T-helper 2 cell treated with Interferon-gamma antibody and Interleukin-4, amounts not matched to agents 100 ng/mL and 5 ng/mL, for 36 hours (primary cell): ENCODE measurements around the gene GPR162. TPM values are rescaled to one million over a fixed set of nuclear protein-coding genes. Genes with fewer than 3 reads are reported as not detected.

Experiments used
- intact Hi-C: fragments of 100-400 bp; cut with micrococcal nuclease; formaldehyde crosslinking; loops from one replicate; pipeline ENCODE4 v1.15.1; 2023
- total RNA-seq: library from RNA; stranded (reverse); gene quantifications from 2 replicates; pipeline ENCODE4 v1.2.3, GENCODE V29; 2022

GPR162 gene, protein sequence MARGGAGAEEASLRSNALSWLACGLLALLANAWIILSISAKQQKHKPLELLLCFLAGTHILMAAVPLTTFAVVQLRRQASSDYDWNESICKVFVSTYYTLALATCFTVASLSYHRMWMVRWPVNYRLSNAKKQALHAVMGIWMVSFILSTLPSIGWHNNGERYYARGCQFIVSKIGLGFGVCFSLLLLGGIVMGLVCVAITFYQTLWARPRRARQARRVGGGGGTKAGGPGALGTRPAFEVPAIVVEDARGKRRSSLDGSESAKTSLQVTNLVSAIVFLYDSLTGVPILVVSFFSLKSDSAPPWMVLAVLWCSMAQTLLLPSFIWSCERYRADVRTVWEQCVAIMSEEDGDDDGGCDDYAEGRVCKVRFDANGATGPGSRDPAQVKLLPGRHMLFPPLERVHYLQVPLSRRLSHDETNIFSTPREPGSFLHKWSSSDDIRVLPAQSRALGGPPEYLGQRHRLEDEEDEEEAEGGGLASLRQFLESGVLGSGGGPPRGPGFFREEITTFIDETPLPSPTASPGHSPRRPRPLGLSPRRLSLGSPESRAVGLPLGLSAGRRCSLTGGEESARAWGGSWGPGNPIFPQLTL
- 0.18 and 0.32 TPM in 2 replicates for total RNA-seq

DNA sequence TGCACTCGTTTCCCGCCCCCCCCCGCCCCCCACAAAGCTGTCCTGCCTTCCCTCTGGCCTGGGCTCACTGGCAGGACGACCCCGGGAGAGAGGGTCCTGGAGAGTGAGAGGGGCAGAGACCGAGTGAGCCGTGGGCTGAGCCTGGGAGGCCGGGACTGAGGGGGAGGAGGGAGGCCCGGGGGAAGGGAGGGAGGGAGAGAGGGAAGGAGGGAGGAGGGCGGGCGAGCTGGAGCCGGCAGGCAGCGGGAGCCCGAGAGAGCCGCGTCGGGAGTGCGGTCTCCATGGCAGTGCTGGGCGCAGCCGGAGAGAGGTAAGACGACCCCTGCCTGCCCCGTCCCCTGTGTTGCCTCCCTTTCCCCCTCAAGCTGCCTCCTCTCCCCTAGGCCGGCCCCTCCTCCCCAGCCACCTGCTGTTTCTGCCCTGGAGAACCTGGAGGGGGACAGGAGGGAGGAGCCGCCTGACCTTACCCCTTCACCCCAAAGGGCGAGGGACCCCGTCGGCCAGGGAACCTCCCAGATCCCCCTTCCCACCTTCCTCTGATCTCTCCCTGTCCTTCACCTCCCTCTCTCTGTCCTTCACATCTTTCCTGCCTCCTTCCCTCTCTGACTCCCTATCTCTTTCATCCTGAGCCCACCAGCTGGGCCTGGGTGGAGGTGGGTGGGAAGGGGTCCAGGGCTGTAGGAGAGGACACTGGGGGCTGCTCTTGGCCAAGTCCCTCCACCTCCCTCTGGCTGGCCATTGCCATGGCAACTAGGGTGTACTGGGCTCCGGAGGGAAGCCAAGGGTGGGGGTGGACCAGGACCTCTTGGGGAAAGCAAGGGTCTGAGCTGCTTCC lies at the start of gene GPR162:
TSS of gene GPR162 (plus strand) at position 231 of the 835 bp plus-strand sequence. CDS start 2,078 bp downstream, outside the sequence.
- intact Hi-C loops: no loop called here

DNA sequence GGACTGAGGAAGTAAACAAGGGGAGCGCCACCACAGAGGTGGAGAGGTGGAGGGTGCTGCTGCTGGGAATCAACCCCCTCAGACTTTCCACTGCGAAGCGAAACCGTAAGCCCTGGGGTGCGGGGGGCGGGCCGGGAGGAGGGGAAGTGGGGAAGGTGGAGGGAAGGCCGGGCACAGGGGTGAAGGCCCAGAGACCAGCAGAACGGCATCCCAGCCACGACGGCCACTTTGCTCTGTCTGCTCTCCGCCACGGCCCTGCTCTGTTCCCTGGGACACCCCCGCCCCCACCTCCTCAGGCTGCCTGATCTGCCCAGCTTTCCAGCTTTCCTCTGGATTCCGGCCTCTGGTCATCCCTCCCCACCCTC lies 49.3 kb upstream of the GPR162 start, which contains the start of gene LAG3:
TSS of gene LAG3 (plus strand) at position 190 of the 365 bp plus-strand sequence. CDS start 333 bp downstream, outside the sequence.
- intact Hi-C loops: no loop called here

DNA sequence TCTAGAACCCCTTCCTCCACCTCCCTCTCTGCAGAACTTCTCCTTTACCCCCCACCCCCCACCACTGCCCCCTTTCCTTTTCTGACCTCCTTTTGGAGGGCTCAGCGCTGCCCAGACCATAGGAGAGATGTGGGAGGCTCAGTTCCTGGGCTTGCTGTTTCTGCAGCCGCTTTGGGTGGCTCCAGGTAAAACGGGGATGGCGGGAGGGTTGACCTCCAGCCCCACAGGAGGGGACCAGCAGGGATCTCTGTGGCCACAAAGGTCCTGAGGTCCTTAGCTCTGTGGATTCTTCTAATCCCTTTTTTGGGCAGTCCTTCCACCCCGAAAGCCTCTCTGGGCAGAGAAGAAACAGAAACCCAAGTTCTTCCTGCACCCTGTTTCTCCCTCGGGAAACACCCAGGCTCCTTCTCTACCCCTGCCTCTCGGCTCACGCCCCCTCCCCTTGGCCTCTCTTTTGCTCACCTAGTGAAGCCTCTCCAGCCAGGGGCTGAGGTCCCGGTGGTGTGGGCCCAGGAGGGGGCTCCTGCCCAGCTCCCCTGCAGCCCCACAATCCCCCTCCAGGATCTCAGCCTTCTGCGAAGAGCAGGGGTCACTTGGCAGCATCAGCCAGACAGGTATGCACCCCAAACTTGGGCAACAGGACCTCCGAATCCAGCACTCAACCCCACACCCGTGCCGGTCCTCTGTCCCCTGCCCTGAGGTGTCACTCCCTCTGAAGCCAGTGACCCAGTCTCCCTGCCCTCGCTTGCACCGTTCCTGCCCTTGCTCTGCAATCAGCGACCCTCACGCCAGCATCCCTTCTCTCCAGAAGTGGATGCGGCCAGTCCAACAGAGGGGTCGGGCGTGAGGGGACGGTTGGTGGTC lies 48.7 kb upstream of the GPR162 start:
- intact Hi-C loops: no loop called here

DNA sequence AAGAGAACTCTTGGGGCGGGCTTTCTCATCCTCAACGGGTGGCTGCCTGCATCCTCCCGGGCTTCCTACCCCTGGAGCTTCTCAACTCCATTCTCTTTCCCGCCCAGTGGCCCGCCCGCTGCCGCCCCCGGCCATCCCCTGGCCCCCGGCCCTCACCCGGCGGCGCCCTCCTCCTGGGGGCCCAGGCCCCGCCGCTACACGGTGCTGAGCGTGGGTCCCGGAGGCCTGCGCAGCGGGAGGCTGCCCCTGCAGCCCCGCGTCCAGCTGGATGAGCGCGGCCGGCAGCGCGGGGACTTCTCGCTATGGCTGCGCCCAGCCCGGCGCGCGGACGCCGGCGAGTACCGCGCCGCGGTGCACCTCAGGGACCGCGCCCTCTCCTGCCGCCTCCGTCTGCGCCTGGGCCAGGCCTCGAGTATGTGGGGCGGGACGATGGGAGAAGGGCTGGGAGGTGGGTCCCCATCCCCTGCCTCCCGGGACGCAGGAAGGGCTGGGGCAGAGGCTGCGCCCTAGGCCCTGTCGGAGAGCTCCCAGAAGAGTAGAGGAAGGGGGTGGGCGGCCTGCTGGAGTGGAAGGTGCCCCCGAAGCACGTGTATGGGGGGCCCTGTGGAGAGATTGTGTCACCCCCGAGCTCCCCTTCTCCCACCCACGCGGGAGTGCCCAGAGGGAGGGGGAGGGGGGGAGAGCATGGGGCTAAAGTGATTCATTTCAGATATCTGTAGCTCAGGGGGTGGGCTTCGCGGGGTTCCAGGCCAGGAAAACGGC lies 47.9 kb upstream of the GPR162 start:
- intact Hi-C loops: no loop called here

DNA sequence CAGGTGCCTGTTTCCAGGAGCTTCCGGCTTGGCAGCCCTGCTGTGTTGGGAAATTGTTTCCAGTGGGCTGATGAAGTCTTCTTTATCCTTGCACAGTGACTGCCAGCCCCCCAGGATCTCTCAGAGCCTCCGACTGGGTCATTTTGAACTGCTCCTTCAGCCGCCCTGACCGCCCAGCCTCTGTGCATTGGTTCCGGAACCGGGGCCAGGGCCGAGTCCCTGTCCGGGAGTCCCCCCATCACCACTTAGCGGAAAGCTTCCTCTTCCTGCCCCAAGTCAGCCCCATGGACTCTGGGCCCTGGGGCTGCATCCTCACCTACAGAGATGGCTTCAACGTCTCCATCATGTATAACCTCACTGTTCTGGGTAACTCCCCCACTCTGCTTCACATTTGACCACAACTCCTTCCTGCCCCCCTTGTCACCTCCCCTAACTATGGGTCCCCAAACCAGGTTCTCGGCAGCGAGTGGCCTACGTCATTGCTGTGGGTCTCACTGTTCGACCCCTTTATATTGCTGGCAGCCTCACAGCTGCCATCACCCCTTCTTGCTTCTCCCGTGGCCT lies 47.0 kb upstream of the GPR162 start:
- intact Hi-C loops: loop anchor here (5.0 kb wide), 1 partner anchor 167 kb away; the partner anchor contains the start of gene CHD4

DNA sequence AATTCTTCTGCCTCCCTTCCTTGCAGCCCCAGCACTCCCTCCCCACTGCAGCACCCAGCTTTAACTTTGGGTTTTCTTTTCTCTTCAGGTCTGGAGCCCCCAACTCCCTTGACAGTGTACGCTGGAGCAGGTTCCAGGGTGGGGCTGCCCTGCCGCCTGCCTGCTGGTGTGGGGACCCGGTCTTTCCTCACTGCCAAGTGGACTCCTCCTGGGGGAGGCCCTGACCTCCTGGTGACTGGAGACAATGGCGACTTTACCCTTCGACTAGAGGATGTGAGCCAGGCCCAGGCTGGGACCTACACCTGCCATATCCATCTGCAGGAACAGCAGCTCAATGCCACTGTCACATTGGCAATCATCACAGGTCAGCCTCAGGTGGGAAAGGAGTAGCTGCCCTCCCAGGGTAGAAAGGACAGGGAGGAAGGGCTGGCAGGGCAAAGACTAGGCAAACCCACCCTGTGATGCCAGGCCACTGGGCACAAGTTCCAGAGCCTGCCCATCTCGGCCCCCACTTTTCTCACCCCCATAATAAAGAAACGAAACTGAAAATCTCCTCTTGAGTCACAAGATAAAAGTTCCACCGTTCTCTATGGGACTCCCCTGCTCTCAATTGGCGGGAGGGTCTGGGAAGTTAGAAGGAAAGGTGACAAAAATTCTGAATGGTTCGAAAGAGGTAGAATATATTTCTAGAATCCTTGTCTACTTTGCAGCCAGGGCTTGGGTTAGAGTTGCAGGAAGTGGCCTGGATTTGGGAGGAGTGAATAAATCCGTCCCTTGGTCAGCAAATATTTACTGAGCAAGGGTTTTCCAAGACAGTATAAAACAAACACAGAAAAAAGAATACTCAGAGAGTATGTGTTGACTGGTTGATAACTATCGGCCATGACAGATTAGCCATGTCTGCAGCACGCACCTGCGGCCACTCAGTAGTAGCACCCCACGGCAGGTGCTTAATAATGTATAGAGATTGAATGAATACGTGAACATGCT lies 46.1 kb upstream of the GPR162 start:
- intact Hi-C loops: loop anchor here (5.0 kb wide), 1 partner anchor 168 kb away; the partner anchor contains the start of gene CHD4

DNA sequence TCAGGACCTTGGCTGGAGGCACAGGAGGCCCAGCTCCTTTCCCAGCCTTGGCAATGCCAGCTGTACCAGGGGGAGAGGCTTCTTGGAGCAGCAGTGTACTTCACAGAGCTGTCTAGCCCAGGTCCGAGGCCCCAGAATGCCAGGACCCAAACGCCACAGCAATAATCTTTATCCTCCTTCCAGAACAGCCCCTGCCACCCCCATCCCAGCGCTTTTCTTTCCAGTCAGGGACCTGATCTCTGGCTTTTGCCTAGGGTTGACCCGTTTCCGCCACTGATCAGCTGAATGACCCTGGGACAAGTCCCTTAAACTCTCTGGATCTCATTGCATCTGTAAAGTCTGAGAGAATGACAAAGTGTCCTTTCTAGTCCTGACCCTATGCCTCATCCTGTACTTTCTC lies 44.2 kb upstream of the GPR162 start:
- intact Hi-C loops: loop anchor here (5.0 kb wide), 1 partner anchor 170 kb away; the partner anchor contains the start of gene CHD4

DNA sequence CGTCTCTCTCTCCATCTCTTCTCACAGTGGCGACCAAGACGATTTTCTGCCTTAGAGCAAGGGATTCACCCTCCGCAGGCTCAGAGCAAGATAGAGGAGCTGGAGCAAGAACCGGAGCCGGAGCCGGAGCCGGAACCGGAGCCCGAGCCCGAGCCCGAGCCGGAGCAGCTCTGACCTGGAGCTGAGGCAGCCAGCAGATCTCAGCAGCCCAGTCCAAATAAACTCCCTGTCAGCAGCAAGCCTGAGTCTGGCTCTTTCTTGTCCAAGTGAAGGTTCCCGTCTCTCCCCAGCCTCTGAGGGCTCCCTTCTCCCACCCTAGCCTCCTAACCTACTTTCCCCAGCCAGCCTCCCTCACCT lies 43.4 kb upstream of the GPR162 start:
- intact Hi-C loops: loop anchor here (2.0 to 5.0 kb wide), 2 partner anchors 13 to 171 kb away; partner anchors contain the start of gene CHD4

DNA sequence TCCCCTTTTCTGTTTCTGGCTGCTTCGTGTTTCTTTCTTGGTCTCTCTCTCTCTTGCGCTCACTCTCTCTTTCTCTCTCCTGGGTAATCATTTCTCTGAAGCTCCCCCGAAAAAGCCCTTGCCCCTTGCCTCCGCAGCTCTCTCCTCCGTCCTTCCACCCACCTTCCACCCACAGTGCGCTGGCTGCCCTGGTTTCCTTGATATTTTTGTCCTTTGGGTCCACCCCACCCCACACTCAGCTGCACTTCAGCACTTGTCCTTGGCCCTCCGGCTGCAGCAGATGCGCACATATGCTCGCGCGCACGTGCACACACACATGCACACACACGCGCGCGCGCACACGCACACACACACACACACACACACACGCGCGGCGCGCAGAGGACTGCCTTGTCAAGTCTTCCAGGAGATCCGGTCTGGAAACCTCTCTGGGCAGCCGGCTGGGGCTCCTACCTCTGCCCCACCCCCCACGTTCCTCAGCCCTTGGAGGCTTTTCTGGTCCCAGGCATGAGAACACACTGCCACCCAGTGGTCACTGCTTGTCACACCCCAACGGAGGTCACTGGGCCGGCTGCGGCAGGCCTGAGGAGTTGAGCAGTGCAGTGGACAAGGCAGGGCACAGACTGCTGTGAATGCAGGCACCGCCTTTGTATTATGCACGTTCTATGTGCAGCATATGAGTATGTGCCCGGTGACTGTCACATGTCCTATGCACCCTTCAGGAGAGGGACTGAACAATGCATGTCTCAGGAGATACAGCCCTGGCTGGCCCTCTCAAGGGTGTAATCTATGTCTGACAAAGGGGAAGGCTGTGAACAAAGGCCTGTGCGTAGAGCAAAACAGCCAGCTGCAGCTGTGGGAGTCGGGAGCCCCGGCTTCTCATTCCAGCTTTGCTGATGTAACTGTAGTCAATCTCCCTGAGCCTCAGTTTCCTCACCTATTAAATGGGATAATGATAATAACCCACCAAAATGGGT lies 42.8 kb upstream of the GPR162 start:
- intact Hi-C loops: loop anchor here (1.0 to 5.0 kb wide), 4 partner anchors 10 to 172 kb away; partner anchors contain the start of genes CD4, CHD4 and MLF2

DNA sequence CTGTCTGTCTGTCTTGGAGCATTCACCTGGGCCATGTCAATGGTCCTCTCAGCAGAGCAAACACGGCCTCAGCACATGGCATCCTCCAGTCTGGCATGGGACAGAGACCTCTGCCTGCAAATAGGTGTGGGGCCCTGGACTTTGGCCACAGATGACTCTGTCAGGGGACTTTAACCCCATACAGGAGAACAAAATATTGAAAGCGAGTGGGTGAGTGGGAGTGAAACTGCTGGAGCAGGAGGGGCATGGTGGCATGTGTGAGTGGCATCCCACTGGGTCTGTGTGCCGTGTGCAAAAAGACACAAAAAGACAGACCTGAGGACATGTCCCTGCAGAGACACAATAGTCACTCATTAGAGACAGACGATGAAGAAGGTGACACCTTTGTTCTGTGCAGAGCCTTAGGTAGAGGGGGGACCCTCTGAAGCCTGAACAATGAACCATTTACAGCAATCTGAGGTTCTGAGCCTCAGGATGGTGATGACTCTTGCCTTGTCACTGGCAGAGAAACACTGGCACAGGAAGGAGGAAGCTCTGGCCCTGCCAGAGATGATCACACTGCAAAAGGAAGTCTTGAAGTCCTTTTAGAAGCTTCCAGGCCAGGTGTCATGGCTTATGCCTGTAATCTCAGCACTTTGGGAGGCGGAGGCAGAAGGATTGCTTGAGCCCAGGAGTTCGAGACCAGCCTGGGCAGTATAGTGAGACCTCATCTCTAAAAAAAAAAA lies 41.8 kb upstream of the GPR162 start:
- intact Hi-C loops: loop anchor here (1.0 to 5.0 kb wide), 4 partner anchors 9 to 173 kb away; partner anchors contain the start of genes CD4, CHD4 and MLF2

DNA sequence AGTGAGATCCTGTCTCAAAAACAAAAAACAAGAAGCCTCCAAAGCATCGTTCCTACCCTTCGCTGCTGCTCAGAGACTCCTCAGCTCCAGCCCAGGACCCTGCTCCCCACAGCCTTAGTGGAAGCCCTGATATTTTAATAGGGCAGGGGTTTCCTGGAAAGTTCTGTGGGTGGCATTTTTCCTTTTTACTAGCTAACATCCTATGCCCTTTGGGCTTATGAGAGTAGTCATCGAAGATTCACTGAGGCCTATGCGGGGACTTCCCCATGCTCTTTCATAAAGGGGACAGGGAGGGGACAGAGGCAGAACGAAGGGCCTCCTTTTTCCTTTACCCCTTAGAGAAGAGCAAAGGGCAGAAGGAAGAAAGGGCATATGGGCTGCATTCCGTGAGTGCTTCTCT lies 41.0 kb upstream of the GPR162 start:
- intact Hi-C loops: no loop called here

DNA sequence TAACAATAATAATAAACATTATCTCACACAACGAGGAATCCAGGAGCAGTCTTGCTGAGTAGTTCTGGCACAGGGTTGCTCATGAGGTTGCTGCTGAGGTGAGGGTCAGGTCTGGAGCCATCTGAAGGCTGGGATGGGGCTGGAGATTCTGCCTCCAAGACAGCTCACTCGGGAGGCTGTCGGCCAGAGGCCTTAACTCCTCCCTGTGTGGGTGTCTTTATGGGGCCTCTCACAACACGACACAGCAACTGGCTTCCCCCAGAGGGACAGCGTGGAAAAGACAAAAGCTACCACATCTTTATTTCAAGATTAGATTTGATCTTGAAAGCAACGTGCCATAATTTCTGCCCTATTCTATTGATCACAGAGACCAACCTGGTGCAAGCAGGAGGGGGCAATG lies 39.5 kb upstream of the GPR162 start:
- intact Hi-C loops: no loop called here

DNA sequence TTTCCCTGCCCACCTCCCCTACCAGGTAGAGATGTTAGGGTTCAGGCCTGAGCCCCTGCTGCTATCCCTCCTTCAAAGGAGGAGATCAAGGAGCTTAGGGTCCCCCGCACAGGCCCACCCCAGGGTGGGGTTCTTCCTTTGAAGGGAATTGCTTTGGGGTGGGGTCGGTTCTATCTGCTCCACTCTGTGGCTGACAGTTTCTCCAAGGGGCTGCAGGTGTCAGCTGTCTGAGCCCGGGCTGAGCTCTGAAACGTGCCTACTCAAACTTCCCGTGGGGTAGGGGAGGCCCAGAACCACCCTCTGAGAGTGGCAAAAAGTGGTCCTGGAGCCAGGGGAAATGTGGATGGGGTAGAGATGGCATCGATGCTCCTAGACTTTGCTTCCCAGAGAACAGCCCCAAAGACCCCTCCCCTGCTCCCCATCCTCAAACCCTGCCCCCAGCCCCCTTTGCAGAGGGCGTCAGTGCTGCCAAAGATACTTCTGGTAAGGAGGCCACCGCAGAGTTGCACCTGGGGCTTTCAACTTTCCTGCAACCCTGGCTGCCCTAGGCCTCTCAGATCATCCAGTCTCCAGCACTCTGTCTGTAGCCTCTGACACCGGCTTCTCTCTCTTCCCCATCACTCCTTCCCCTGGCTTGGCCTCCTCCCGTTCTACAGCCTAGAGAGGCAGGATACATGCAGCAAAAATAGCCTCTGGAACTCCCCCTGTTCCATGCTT lies 38.6 kb upstream of the GPR162 start:
- intact Hi-C loops: no loop called here

DNA sequence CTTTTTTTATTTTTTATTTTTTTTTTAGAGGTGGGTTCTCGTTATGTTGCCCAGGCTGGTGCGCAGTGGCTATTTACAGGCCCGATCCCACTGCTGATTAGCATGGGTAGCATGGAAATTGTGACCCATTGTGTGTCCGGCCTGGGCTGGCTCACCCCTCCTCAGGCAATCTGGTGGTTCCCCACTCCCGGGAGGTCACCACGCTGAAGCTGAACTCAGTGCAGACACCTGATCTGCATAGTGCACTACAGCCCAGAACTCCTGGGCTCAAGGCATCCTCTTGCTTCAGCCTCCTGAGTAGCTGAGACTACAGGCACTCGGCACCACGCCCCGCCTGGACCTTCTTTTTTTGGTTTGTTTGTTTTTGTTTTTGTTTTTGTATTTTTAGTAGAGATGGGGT lies 37.8 kb upstream of the GPR162 start:
- intact Hi-C loops: no loop called here

DNA sequence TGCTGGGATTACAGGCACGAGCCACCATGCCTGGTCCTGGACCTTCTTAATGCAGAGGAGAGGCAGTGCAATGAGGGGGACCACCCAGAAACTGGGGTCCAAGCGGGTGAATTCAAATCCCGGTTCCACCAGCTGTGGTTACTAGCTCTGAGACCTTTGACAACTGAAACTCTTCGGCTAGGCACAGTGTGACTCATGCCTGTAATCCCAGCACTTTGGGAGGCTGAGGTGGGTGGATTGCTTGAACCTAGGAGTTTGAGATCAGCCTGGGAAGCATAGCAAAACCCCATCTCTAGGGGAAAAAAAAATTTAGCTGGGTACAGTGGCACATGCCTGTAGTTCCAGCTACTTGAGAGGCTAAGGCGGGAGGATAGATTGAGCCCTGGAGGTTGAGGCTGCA lies 37.3 kb upstream of the GPR162 start:
- intact Hi-C loops: no loop called here

DNA sequence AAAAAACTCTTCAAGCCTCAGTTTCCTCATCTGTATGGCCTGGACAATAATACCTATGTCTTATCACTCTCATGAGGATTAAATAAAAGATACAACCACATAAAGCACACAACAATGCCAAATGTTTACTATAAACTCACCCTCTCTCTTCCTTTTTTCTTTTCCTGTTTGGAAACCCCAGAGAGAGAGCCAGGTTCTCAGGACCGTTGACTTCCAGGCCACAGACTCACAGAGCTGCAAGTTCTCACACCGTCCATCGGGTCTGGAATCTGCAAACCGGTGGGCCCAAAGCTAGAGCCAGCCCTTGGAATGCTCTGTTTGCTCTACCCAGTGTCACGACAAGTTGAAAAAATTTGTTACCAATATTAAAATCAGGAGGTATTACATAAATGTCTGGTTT lies 36.9 kb upstream of the GPR162 start:
- intact Hi-C loops: no loop called here
